HG02981 (cell line): ENCODE data around the gene SNED1.
"Not testable (repeated sequence)": the region's sequence is repeated elsewhere in the genome, so short reads cannot be mapped to it uniquely, and the experiment has no call there.

Source experiments
- ATAC-seq: cut with Tn5 transposase; IDR thresholded peaks from one replicate; pipeline ENCODE4 v1.9.1; 2021; ENCODE audit warnings: mild to moderate bottlenecking, moderate library complexity; ENCODE audit not compliant: unreplicated experiment

The SNED1 gene

DNA sequence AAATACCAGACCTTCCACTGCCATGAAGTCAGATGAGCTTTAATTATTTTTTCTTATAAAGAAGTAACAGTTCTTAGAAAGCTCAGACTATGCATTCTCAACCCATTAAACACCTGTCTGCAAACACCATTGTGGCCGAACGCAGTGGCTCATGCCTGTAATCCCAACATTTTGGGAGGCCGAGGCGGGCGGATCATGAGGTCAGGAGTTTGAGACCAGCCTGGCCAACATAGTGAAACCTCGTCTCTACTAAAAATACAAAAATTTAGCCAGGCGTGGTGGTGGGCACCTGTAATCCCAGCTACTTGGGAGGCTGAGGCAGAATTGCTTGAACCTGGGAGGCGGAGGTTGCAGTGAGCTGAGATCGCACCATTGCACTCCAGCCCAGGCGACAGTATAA is 106.2 kb downstream of the SNED1 start:
- ATAC-seq: not testable (repeated sequence)

DNA sequence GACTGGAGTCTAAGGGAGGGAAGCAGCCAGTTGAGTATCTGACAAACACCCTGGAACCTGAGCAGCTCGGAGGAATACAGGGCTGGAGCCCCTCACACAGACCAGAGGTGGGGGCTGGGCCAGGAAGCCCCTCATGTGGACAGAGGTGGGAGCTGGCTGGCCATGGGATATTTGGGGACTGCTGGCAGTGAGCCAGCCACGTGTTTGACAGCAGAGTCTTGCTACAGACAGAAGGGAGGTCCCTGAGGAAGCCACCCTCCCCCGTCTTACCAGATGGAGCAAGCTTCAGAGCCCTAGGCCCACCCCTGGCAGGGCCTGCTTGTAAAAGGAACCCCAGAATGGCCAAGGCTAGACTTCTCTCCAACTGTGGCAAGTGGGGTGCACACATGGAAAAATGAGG is 107.2 kb downstream of the SNED1 start:
- no peak for ATAC-seq

DNA sequence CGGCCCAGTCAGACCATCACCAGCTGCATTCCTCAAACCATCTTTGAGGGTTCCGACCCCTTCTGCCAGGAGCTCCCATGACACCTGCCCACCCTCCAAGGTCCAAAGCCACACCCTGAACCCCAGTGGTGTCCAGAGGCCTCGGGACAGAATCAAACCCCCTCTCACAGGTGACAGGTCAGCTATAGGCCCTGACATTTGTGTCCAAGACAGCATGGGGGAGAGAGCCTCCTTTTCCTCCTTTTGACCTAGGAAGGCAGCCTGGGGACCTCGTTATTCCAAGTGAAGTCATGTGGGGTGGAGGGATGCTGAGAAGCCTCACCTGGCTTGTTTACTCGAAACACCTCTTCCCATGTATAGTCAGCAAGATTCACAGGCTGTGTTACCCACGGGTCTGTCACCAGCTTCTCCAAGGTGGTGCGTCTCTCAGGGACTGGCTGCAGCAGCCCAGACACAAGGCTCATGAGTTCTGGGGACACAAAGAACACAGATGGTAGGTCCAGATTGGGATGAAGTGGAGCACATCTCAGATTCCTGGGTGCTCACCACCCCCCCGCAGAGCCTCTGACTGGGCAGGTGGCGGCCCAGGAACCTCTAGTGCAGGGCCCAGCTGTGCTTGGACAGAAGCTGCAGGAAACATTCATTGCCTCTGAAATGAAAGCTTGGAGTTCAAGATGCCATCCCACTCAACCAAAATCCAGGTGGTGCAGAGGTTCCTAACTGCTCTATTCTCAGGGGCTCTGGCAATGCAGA is 108.8 kb downstream of the SNED1 start:
- no peak for ATAC-seq

DNA sequence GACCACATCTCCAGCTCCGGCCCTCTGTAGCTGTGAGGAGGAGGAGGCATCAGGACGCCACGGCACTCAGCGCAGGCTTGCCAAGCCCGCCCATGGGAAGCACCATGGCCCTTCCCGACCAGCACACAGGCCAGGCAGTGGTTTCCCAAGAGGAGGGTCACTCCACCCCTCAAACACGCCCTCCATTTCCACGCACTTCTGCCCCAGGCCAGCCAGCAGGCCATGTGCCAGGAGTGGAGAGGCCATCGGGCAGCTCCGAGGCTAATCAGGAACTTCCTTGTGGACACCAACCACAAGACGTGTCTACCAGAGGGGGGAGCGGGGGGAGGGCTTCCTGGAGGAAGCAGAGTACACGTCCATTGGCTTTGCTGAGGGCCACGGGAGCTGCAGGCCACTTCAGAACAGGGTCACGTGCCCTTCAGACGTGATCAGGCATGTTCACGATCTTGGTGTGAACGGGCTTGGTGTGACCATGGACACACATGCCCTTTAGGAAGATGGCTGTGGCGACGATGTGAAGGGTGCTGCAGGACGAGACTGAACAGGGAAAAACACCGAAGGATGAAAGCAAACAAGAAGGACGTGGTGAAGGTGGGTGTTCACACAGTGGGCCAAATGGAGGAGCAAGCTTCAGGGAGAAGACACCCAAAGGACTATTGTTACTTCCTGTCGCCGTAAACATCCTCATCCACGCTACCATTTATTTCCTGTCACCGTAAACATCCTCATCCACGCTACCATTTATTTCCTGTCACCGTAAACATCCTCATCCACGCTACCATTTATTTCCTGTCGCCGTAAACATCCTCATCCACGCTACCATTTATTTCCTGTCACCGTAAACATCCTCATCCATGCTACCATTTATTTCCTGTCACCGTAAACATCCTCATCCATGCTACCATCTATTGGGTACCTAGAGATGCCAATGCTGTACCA is 110.1 kb downstream of the SNED1 start:
- no peak for ATAC-seq

DNA sequence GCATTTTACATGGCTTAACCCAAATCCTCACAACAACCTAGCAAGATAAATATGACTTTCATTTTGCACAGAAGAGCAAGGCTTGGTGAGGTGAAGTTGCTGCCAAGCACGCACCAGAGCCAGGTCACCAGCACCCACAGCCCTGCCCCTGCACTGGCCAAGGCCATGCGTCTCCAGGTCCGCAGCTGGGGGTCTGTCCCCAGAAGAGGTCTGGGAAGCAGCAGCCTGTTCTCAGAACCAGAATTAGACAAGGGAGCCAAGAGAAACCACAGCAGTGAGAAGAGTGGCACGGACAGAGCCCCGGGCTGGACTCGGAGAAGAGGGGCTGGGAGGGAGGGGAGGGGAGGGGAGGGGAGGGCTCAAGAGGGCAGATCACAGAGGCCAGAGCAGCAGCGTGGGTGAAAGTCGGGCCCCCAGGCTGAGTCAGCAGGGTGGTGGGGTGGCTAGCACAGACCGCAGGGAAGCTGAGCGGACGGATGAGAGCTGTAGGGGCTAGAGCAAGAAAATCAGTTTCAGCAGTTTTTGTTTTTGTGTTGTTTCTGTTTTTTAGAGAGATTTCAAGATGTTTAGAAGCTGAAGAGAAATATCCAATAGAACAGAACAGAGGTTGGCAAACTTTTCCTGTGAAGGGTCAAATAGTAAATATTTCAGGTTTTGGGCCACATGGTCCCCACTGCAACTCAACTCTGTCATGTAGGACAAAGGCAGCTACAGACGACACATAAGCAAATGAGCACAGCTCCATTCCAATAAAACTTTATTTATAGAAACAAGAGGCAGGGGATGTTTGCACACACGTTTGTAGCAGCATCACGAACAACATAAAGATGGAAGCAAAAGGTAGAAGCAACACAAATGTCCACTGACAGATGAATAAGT is 111.0 kb downstream of the SNED1 start:
- no peak for ATAC-seq

DNA sequence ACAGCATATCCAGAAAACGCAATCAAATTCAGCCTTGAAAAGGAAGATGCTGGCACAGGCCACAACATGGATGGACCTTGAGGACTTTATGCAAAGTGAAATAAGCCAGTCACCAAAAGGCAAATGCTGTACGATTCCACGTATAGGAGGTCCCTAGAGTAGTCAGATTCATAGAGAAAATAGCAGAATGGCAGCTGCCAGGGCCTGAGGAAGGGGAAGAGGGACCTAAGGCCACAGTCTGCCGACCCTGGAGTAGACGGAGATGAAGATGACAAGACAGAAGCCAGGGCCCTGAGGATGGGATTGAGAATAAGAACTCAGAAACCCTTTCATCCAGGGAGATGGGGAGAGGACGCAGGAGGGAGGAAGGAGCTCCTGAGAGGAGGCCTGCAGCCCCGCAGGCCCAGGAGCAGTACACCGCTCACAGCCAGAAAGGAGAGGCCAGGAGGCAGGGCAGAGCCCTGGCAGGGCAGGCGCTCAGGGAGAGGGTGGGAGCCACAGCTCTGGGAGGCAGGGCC is 111.7 kb downstream of the SNED1 start:
- no peak for ATAC-seq

DNA sequence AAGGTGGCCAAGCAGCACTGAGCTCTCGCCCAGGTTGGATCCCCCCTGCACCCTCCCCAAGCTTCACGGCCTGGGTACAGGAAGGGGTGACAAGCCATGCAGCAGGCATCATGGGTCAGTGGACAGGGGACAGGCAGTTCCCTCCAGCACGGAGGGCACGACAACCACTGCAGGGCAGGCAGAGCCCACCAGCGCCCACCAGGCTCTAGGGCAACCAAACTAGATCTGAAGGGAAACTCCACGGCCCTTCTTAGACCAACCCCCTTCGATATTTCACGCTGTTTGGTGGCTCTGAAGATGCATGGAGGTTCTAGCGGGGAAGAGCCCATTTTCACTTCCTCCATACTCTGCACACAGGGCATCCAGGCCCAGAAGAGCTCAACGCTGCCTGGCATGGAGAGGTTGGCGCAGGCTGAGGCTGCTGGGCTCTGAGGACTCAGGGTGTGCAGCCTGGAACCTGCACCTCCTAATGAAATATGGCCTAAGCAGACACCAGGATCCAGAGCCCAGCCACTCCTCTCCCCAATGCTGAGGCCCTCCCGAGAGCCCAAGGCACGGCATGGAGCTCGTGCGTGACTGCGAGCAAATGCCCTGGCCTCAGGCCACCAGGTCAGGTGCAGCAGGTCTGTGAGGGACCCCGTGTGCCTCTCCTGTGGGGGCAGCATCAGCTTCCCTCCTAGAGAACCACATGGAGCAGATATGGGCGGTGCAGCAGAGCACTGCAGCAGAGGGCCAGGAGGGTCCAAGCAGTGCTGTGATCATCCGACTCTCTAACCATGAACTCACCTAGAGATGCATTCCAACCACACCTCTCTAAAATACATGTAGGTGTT is 112.4 kb downstream of the SNED1 start:
- ATAC-seq: no peak

DNA sequence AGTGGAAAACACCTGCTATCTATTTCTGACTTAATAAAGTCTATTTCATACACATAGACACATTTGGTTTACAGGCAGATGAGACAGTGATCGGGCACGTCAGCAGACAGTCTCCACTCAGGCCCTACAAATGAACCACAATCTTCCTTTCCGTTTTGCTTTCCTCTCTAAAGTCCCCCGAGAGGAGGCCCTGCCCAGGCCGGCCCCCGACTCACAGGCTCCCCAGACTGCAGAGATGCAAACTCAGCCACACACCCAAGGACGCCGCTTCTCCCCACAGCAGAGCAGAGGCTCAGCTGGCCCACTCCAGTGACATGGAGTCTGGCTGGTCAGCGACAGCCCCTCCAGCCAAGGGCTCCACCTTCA is 113.0 kb downstream of the SNED1 start:
- no peak for ATAC-seq

DNA sequence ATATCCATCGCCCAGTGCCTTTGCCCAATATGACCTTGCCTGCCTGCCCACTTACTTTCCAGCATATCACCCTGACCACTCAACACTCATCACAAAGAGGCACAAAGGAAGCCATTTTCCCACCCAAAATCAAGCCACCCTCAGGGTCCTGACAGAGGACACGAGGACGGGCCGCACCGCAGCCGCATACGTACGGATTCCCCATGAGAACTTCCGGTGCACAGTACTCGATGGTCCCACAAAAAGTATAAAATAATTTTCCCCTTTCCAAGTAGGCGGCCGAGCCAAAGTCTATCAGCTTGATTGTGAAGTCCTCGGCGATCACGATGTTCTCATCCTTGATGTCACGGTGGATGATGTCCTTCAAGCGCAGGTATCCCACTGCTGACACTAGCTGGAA is 113.6 kb downstream of the SNED1 start:
- ATAC-seq: no peak

DNA sequence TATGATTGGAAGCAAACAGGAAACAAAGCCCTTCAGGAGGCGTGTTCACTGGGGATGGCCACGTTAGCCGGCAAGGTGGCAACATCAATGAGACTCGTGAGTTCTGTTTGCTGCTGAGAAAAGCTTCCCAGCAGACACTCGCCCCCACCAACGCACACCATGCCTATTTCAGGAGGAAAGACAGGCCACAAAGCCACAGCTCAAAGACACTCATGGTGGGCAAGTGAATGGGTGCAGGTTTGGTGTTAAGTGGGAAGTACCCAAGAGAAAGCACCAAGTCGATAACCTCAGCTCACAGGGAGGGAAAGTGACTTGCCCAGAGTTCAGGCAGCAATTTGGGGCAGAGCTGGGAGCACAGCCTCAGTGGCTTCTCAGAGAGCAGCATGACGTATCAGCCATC is 114.2 kb downstream of the SNED1 start:
- no peak for ATAC-seq

DNA sequence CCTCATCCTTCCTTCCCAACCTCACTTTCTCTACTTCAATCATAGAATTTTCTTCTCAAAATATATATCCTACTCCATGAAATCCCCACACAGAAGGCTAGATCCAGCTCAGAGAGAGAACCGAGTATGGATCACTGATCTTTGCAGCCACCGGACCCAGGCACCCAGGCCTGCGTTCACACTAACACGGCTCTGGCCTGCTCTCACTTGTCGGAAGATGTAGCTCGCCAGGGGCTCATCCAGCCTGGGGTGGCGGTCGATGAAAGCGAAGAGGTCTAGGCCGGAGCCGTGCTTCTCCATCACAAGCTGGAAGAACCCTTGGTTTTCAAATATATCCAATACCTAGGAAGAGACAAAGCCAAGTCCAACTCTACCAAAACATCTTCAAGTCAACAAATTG is 116.4 kb downstream of the SNED1 start:
- ATAC-seq: no peak

DNA sequence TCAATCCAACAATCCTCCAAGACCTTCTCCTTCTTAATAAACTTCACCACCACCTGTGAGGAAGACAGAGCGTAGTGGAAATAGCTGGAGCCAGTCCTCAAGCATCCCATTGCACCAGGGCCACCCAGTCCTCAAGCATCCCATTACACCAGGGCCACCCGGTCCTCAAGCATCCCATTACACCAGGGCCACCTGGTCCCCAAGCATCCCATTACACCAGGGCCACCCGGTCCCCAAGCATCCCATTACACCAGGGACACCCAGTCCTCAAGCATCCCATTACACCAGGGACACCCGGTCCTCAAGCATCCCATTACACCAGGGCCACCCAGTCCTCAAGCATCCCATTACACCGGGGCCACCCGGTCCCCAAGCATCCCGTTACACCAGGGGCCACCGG is 116.9 kb downstream of the SNED1 start:
- no peak for ATAC-seq

DNA sequence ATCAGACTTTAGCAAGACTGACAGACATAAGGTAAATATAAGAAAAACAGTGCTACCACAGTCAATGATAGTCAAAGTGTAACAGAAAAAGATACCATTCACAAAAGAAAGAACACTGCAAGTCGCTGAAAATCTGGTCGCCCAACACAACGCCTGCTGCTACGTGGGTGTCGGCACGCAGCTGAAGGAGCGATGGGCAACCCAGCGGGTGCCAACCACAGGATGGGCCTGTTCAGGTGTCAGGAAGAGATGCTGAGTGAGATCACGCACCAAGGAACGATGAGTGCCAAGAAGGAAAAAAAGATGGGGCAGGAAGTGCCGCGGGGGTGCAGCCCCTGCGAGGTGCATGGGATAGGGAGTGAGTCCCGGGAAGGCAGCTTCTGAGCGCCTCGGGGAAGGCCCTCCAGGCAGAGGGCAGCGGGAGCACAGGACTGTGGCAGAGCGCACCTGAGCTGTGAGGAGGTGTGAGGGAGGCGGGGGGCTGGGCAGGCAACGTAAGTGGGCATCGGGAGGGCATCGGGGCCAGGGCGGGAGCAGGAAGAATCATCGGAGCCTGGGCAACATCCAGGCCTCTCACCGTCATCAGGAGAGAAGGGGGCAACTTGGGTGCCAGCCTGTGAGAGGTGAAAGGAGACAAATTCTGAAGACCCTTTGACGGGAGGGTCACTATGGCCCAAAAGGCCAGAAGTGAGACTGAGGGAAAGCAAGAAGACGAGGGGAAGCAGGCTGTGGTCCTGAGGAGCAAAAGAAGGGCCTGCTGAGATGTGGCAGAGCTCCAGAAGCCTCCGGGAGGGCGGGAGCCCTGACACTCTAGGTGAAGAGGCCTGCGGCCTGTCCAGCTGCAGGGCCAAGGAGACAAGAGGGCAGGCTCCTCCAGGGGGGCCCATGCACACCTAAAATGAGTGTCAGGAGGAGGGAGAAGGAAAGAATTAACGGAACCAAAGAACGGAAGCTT is 118.5 kb downstream of the SNED1 start:
- no peak for ATAC-seq

DNA sequence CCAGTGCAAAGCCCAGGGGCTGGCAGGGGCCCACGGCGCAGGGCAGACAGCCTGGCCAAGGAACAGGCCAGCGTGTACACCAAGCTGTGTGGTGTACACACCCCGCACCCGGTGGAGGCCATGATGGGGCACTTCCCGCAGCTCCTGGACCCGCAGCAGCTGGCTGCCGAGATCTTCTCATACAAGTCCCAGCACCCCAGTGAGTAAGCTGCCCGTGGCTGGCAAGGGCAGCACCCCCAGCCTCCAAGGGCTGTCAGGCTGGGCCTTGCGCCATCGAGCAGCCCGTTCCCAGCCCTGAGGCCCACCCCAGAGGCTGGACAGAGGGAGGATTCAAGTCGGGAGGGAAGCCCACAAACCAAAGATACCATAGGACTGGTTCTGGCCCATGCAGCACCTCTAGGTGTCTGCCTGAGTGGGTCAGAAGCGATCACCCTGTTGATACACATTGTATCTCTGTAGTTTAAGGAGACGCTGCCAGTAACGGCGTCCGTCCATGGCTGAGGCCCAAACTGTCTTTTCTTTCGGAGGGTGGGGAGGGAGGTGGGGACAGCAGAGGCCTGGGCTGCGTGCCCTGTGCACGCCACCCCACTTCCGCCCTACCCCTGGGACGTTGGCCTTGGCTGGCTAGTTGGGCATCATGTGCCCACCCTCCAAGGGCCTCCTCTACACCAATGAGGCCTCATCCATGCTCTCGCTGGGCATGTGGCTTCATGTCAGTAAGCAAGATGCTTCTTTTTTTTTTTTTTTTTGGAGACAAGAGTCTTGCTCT is 120.5 kb downstream of the SNED1 start:
- no peak for ATAC-seq

DNA sequence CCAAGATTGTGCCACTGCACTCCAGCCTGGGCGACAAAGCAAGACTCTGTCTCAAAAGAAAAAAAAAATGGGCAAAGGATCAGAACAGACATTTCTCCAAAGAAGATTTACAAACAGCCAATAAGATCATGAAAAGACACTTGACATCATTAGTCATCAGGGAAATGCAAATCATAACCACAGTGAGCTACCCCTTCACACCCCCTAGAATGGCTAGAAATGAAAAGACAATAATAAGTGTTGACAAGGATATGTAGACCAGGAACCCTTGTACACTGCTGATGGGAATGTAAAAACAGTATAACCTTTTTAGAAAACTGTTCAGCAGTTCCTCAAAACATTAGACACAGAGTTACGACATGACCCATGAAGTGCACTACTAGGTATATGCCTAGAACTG is 122.0 kb downstream of the SNED1 start:
- no peak for ATAC-seq

DNA sequence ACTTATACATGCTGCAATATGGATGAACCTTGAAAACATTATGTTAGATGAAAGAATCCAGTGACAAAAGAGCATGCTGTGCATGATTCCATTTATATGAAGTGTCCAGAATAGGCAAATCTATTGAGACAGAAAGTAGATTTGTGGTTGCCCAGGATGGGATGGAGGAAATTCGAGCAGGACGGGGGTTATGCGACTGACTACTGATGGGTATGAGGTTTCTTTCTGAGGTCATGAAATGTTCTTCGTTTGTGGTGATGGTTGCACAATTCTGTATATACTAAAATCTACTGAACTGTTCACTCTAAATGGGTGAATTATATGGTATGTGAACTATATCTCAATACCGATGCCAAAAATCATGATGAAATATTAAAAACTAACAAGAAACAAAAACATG is 122.6 kb downstream of the SNED1 start:
- ATAC-seq: no peak

DNA sequence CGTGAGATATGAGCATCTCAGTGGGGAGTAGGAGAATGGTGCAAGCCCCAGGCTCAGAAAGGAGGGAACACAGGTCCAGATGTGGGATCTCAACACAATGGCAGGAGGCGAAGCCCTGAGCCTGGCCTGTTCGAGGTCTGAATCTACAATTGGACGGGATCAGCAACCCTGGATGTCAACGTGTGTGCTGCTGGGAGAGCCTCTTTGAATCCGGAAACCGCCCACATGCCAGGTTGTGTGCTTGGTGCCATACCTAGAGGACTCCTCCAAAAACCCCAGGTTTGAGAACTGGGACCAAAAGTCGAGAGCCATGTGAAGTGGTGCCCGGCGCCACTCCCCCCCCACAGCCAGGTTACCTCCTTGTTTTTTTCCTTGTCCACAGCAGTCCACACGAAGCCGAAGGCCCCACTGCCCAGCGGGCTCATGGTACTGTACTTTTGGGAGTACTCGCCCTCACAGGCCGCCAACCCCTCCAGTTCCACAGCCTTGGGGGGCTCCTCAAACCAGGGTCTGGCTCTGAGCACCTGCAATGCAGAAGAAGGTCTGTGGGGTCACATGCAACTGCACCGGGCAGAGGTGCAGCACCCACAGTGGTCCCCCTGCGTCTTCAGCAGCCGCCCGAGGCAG is 124.1 kb downstream of the SNED1 start:
- ATAC-seq: no peak
